HEK293 (cell line): ENCODE measurements around the gene ZNF80.

ENCODE experiments used
- CTCF ChIA-PET: fragments of 350-600 bp; formaldehyde crosslinking; extraction: SDS; loops from one replicate; lab custom pipeline; 2021; ENCODE audit warnings: antibody characterized with exemption; lab: Yijun Ruan, JAX
- POLR2A ChIA-PET: fragments of 300-600 bp; formaldehyde crosslinking; extraction: SDS; loops from one replicate; lab custom pipeline; 2020; ENCODE audit warnings: antibody characterized with exemption, inconsistent platforms; lab: Yijun Ruan, JAX
- H3K27ac ChIP-seq: fragments of 200-500 bp; sonication (Bioruptor generic); 2 replicates; pipeline ENCODE4 v1.5.1; 2014; ENCODE audit warnings: low read depth, low read length, control low read depth, inconsistent platforms; ENCODE audit errors: extremely low read depth
- H3K36me3 ChIP-seq, 2 experiments: fragments of 200-500 bp in 1 of 2; sonication (Bioruptor generic) in 1 of 2; 1 replicate in 1 of 2; 2 replicates in 1 of 2; pipeline ENCODE4 v1.5.1; 2014 to 2017; ENCODE audit warnings: inconsistent platforms in 2 of 2, low read length in 2 of 2; ENCODE audit not compliant: control insufficient read depth in 2 of 2, insufficient read depth in 1 of 2
- H3K4me1 ChIP-seq: fragments of 200-500 bp; sonication (Bioruptor generic); 2 replicates; pipeline ENCODE4 v1.5.1; 2014; ENCODE audit warnings: mild to moderate bottlenecking, low read length, inconsistent platforms; ENCODE audit not compliant: control insufficient read depth, insufficient read depth
- H3K4me3 ChIP-seq: 2 replicates; pipeline ENCODE4 v1.5.1; 2011; ENCODE audit warnings: low read depth, mild to moderate bottlenecking, control low read depth, low read length, moderate library complexity
- H3K9me3 ChIP-seq: fragments of 200-500 bp; sonication (Bioruptor generic); 2 replicates; pipeline ENCODE4 v1.5.1; 2014; ENCODE audit warnings: low read depth, low read length, inconsistent platforms; ENCODE audit not compliant: control insufficient read depth, insufficient read depth
- BCL6B ChIP-seq: fragments of 450-650 bp; formaldehyde crosslinking; IDR thresholded peaks from 2 replicates; pipeline ENCODE4 v1.5.1; 2017; ENCODE audit warnings: missing biosample characterization, missing genetic modification characterization
- GLIS2 ChIP-seq: fragments of 450-650 bp; formaldehyde crosslinking; IDR thresholded peaks from 2 replicates; pipeline ENCODE4 v1.5.1; 2016; ENCODE audit warnings: missing biosample characterization, missing genetic modification characterization
- HIC1 ChIP-seq: fragments of 450-650 bp; formaldehyde crosslinking; IDR thresholded peaks from 2 replicates; pipeline ENCODE4 v1.5.1; 2016; ENCODE audit warnings: missing biosample characterization, missing genetic modification characterization
- INSM2 ChIP-seq: fragments of 450-650 bp; formaldehyde crosslinking; IDR thresholded peaks from 2 replicates; pipeline ENCODE4 v1.5.1; 2016; ENCODE audit warnings: missing biosample characterization, missing genetic modification characterization
- KLF1 ChIP-seq: fragments of 450-650 bp; formaldehyde crosslinking; IDR thresholded peaks from 2 replicates; pipeline ENCODE4 v1.5.1; 2016; ENCODE audit warnings: missing biosample characterization, missing genetic modification characterization
- PRDM10 ChIP-seq: fragments of 450-650 bp; formaldehyde crosslinking; IDR thresholded peaks from 2 replicates; pipeline ENCODE4 v1.5.1; 2016; ENCODE audit warnings: missing biosample characterization, missing genetic modification characterization
- SCRT1 ChIP-seq: fragments of 450-650 bp; formaldehyde crosslinking; IDR thresholded peaks from 2 replicates; pipeline ENCODE4 v1.5.1; 2016; ENCODE audit warnings: missing biosample characterization, missing genetic modification characterization, borderline replicate concordance
- ZBTB17 ChIP-seq: fragments of 450-650 bp; formaldehyde crosslinking; IDR thresholded peaks from 2 replicates; pipeline ENCODE4 v1.5.1; 2016; ENCODE audit warnings: missing biosample characterization, missing genetic modification characterization
- ZBTB7A ChIP-seq: fragments of 450-650 bp; formaldehyde crosslinking; IDR thresholded peaks from 2 replicates; pipeline ENCODE4 v1.5.1; 2016; ENCODE audit warnings: low read depth, missing biosample characterization, missing genetic modification characterization
- ZFP3 ChIP-seq: fragments of 450-650 bp; formaldehyde crosslinking; IDR thresholded peaks from 2 replicates; pipeline ENCODE4 v1.5.1; 2016; ENCODE audit warnings: low read depth, missing biosample characterization, missing genetic modification characterization
- ZIC2 ChIP-seq: fragments of 450-650 bp; formaldehyde crosslinking; IDR thresholded peaks from 2 replicates; pipeline ENCODE4 v1.5.1; 2016; ENCODE audit warnings: missing biosample characterization, missing genetic modification characterization
- ZNF140 ChIP-seq: fragments of 450-650 bp; formaldehyde crosslinking; IDR thresholded peaks from 2 replicates; pipeline ENCODE4 v1.5.1; 2016; ENCODE audit warnings: missing biosample characterization, missing genetic modification characterization
- ZNF239 ChIP-seq: fragments of 450-650 bp; formaldehyde crosslinking; IDR thresholded peaks from 2 replicates; pipeline ENCODE4 v1.5.1; 2016; ENCODE audit warnings: missing biosample characterization, missing genetic modification characterization
- ZNF514 ChIP-seq: fragments of 450-650 bp; formaldehyde crosslinking; IDR thresholded peaks from 2 replicates; pipeline ENCODE4 v1.5.1; 2016; ENCODE audit warnings: missing biosample characterization, missing genetic modification characterization
- ZNF658 ChIP-seq: fragments of 450-650 bp; formaldehyde crosslinking; IDR thresholded peaks from 2 replicates; pipeline ENCODE4; 2016; ENCODE audit warnings: missing biosample characterization, missing genetic modification characterization
- ZNF837 ChIP-seq: fragments of 450-650 bp; formaldehyde crosslinking; IDR thresholded peaks from 2 replicates; pipeline ENCODE4 v1.5.1; 2016; ENCODE audit warnings: missing biosample characterization, missing genetic modification characterization

Gene ZNF80

GRCh38 chr3:114214542-114215341 is 22.6 kb downstream of the ZNF80 start:
- H3K27ac ChIP-seq, result no peak overlapping the region
- POLR2A ChIA-PET, result no interaction called here
- CTCF ChIA-PET, result interaction anchor here (0.6 kb wide), 1 partner anchor 13 kb away, joined by 3 read pairs; no protein-coding TSS in a partner anchor

More at GRCh38 chr3:114214542-114215341, 22.6 kb downstream of the ZNF80 start:
- no peak; the same call in 1 of the 2 replicates for TF ChIP-seq BCL6B
- no peak for TF ChIP-seq ZNF514 (tag by site-specific recombination)
- no peak for TF ChIP-seq SCRT1 (tag by site-specific recombination)
- TF ChIP-seq HIC1 (tag by site-specific recombination), result no peak
- no peak for TF ChIP-seq INSM2 (tag by site-specific recombination)
- no peak for TF ChIP-seq GLIS2 (tag by site-specific recombination)
- TF ChIP-seq ZBTB7A (tag by site-specific recombination), result no peak
- no peak for TF ChIP-seq ZNF239 (tag by site-specific recombination)
- TF ChIP-seq ZFP3 (tag by site-specific recombination), result no peak
- TF ChIP-seq ZNF837 (tag by site-specific recombination), result no peak
- no peak for TF ChIP-seq KLF1
- peak; percentile 6 for TF ChIP-seq ZBTB17
- no peak for TF ChIP-seq ZNF140 (tag by site-specific recombination)
- TF ChIP-seq ZIC2, result peak; percentile 52
- TF ChIP-seq ZNF658 (tag by site-specific recombination), result no peak
- TF ChIP-seq PRDM10 (tag by site-specific recombination), result 0 out of 2 replicates have a peak, but pooled peaks have one; percentile 19
- Histone ChIP-seq H3K9me3 (no peaks in the 10 kb centered on the region), H3K4me1 (peaks cover 4% of the 10 kb centered on the region), H3K4me3 (no peak overlapping the region; the same call in 1 of the 2 replicates), H3K36me3 (no peaks in the 10 kb centered on the region)
